ENCODE results near the gene TRAF3.

DNA sequence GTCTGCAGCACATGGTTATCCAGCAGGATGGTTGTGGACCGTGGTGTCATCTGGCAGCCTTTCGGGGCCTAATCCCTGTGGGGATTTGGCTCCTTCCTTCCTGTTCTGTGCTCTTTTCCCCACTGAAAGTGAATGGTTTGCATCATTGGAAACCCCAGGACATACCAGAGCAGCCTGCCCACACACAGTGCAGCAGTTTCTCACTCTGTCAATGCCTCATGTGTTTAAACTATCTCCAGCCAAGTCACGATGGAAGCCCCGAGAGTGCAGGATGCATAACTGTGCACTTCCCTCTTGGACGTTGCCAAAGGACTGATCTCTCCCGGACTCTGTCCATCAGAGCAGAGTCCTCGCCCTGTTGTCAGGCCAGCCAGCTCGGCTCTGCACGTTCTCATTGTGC, 116.2 kb downstream of the TRAF3 start:
- no peak for TF ChIP-seq TAF1 (IDR thresholded peaks at IDR 0.05; ENCODE audit: borderline replicate concordance, insufficient read depth, low read length)
- no peak for TF ChIP-seq POLR2AphosphoS5 (IDR thresholded peaks at IDR 0.05; ENCODE audit: low read depth, low read length)
- TF ChIP-seq REST (IDR thresholded peaks at IDR 0.05; ENCODE audit: insufficient read depth in 1 of 2, low read depth in 2 of 2, low read length in 2 of 2), result no peak
- no peak for TF ChIP-seq SIN3A (IDR thresholded peaks at IDR 0.05; ENCODE audit: borderline replicate concordance, insufficient read depth, low read length)
- no peak for TF ChIP-seq FOXP2 (optimal IDR thresholded peaks at IDR 0.05; ENCODE audit: borderline replicate concordance, extremely low read depth, extremely low read length, insufficient read depth)
